Astrocyte of the spinal cord (primary cell): ENCODE measurements around the gene GNA12.

Experiments
- DNase-seq: peaks from one replicate; pipeline ENCODE4 v3.0.0; 2011; ENCODE audit warnings: low read depth, low spot score
- H3K4me3 ChIP-seq: 2 replicates; pipeline ENCODE4 v1.5.1; 2011; ENCODE audit warnings: low read depth, mild to moderate bottlenecking, low read length, moderate library complexity
- in situ Hi-C: cut with HindIII; loops from 2 replicates; pipeline ENCODE4 v1.10.0; 2017; ENCODE audit warnings: low sequenced_read_pairs
- TF ChIP-seq, protein P1 (sequence below): IDR thresholded peaks from 2 replicates; pipeline ENCODE4 v1.5.1; 2012; ENCODE audit warnings: low read depth, mild to moderate bottlenecking, low read length, inconsistent platforms

Gene GNA12

DNA sequence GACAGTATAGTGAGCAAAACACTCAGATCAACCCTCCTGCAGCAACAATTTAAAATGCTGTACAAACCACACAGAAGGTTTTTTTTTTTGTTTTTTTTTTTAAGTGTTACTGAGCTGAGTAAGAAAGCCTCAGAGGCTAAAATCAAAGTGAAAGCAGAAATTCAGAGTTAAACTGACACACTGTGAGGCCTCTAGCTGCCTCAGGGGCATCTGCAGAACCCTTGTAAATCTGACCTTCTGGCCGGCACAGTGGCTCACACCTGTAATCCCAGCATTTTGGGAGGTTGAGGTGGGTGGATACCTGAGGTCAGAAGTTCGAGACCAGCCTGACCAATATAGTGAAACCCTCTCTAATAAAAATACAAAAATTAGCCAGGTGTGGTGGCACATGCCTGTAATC, 7.4 kb upstream of the GNA12 start:
- in situ Hi-C loops: no loop called here
- DNase-seq: no peak
- no peak overlapping the region for H3K4me3 ChIP-seq
- TF ChIP-seq, protein P1, sequence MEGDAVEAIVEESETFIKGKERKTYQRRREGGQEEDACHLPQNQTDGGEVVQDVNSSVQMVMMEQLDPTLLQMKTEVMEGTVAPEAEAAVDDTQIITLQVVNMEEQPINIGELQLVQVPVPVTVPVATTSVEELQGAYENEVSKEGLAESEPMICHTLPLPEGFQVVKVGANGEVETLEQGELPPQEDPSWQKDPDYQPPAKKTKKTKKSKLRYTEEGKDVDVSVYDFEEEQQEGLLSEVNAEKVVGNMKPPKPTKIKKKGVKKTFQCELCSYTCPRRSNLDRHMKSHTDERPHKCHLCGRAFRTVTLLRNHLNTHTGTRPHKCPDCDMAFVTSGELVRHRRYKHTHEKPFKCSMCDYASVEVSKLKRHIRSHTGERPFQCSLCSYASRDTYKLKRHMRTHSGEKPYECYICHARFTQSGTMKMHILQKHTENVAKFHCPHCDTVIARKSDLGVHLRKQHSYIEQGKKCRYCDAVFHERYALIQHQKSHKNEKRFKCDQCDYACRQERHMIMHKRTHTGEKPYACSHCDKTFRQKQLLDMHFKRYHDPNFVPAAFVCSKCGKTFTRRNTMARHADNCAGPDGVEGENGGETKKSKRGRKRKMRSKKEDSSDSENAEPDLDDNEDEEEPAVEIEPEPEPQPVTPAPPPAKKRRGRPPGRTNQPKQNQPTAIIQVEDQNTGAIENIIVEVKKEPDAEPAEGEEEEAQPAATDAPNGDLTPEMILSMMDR: no peak

DNA sequence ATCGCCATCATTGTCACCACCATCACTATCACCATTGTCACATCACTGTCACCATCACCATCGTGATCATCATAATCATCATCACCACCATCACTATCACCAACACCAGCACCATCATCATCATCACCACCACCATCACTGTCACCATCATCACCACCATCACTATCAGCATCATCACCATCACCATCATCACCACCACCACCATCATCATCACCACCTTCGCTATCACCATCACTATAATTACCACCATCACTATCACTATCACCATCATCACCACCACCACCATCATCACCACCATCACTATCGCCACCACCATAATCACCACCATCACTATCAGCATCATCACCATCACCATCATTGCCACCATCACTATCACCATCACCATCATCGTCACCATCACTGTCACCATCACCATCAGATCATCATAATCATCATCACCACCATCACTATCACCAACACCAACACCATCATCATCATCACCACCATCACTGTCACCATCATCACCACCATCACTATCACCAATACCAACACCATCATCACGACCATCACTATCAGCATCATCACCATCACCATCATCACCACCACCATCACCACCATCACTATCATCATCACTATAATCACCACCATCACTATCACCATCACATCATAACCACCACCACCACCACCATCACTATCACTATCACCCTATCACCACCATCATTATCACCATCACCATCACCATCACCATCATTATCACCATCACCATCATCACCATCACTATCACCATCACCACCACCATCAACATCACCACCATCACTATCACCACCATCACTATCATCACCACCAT, 6.0 kb upstream of the GNA12 start:
- no peak overlapping the region for H3K4me3 ChIP-seq
- in situ Hi-C loops: no loop called here
- TF ChIP-seq, protein P1: no peak
- DNase-seq: no peak

DNA sequence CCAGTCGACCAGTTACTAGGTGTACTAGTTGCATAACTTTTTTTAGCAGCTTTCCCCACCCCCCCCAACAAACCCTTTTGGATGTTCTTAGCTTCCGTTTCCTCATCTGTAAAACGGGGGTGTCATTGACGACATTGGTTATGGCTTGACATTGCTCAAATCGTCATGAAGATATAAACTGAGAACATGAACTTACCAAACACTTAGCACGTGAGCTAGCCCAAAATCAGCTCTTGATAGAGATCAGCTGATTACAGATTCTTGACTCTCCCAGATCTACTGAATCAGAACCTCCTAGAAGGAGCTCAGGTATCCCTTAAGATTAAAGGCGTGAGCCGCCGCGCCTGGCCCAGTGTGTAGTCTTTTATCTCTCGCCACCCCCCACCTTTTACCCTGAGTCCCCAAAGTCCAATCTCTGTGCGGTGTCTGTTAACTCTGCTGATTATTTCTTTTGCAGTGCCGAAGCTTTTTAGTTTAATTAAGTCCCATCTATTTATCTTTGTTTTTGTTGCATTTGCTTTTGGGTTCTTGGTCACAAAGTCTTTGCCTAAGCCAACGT, 1.0 kb upstream of the GNA12 start:
- H3K4me3 ChIP-seq: no peak overlapping the region
- no peak for DNase-seq
- TF ChIP-seq, protein P1: no peak
- in situ Hi-C loops: no loop called here

DNA sequence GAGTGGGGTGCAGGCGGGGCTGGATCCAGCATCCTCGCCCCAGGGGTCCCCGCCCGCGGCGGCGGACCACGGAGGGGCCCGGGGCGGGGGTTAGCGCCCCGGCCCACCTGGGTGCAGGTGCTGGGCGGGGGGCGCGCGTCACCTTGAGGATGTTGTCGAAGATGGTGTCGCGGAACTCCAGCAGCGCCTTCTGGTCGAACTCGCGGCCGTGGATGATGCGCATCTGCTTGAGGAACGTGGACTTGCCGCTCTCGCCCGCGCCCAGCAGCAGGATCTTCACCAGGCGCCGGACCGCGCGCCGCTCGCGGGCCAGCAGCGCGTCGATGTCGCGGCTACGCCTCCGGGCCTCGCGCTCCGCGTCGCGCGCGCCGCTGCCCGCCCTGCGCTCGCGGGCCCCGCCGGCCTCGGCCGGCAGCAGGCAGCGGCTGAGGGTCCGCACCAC, 376 bp downstream of the GNA12 start:
- DNase-seq: peak; percentile 13

DNA sequence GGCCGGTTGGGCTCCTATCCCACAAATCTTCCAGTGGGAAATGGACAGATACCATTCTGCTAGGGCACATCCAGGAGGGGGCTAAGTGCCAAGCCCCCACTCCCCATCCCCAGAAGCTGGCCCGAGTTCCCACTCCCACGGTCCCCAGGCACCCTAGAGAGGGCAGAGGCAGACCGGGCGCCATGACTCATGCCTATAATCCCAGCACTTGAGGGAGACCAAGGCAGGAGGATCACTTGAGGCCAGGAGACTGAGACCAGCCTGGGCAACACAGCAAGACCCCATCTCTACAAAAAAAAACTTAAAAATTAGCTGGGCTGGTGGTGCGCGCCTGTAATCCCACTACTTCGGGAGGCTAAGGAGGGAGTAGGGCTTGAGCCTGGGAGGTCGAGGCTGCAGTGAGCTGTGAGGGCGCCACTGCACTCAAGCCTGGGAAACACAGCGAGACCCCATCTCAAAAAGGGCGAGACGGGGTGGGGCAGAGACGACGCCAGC, 870 bp downstream of the GNA12 start:
- in situ Hi-C loops: no loop called here
- no peak for DNase-seq
- TF ChIP-seq, protein P1: no peak
- H3K4me3 ChIP-seq: peak overlapping the region; percentile 61

More for the DNA sequence above, 376 bp downstream of the GNA12 start:
- H3K4me3 ChIP-seq: peak overlapping the region; percentile 61
- in situ Hi-C loops: no loop called here
- TF ChIP-seq, protein P1: no peak

DNA sequence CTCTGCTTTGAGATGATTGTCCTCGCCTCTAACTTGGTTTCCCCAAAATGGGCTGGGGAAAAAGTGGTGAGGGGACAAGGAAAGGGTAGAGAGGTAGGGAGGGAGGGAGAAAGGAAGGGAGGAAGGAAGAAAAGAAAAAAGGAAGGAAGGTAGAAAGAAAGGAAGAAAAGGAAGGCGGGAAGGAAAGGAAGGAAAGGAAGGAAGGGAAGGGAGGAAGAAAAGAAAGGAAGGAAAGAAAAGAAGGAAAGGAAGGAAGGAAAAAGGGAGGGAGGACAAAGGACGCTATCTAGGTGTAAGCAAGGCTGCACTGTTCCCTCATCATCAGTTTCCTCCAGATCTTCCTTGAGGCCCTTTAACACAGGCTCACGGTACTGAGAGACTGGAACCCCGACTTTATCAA, 2.2 kb downstream of the GNA12 start:
- TF ChIP-seq, protein P1: no peak
- DNase-seq: no peak
- in situ Hi-C loops: no loop called here
- H3K4me3 ChIP-seq: no peak overlapping the region
